HG03439 (cell line): ENCODE results near the gene TECPR2.

ENCODE experiments used
- ATAC-seq: cut with Tn5 transposase; IDR thresholded peaks from one replicate; pipeline ENCODE4 v1.9.1; 2021; ENCODE audit warnings: mild to moderate bottlenecking, moderate library complexity; ENCODE audit not compliant: unreplicated experiment

TECPR2 gene

GRCh38 chr14:102493096-102493495, 130.4 kb downstream of the TECPR2 start:
- ATAC-seq = no peak

DNA sequence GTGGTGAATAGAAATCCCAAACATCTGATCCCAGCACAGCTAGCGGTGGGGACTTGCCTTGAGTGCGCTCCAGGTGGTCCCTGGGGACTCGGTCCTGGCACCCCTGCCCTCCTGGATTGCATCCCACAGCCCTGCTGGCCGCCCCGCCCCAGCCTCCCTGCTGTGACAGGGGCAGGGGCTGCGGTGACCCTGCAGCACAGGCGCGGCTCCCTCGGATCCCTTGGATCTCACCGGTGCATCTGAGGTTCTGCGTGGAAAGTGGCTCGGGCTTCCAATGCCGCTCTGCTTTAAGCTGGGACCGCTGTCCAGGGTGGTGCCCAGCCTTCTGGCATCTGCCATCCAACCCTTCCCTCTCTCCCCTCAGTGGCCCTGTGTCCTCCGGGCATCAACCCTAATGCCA, 130.8 kb downstream of the TECPR2 start:
- ATAC-seq = no peak

GRCh38 chr14:102495491-102496330, 133.0 kb downstream of the TECPR2 start:
- no peak for ATAC-seq

- no peak for ATAC-seq
These were observed 133.6 kb downstream of the TECPR2 start for GRCh38 chr14:102496331-102496691.

- no peak for ATAC-seq
These were observed 134.4 kb downstream of the TECPR2 start for GRCh38 chr14:102496958-102497744.

DNA sequence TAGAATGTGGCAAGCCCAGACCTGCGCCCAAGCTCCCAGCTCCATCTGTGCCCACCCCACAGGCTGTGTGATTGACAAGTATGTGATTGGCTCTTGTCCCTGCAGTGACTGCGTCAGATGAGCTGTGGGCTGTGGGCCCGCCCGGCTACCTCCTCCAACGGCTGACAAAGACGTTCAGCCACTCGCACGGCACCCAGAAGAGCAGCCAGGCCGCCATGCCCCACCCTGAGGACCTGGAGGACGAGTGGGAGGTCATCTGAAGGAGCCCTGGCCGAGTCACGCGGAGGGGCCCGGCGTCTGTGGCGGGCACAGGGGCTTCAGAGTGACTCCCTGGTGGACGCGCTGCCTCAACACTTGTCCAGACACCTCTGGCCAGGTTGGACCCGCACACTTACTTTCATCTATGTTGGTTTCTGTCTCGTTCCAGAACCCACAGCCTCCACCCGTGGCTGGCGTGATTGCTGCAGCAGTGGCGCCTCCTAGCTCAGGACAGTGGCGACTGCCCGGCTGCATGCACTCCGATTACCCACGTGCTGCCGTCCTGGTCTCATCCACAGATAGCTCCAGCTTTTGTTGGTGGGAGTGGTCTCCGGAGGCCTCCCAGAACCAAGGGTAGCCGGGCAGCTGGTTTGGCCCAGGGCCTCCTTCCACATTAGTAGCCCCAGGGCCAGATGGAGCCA, 135.4 kb downstream of the TECPR2 start:
- ATAC-seq = no peak

DNA sequence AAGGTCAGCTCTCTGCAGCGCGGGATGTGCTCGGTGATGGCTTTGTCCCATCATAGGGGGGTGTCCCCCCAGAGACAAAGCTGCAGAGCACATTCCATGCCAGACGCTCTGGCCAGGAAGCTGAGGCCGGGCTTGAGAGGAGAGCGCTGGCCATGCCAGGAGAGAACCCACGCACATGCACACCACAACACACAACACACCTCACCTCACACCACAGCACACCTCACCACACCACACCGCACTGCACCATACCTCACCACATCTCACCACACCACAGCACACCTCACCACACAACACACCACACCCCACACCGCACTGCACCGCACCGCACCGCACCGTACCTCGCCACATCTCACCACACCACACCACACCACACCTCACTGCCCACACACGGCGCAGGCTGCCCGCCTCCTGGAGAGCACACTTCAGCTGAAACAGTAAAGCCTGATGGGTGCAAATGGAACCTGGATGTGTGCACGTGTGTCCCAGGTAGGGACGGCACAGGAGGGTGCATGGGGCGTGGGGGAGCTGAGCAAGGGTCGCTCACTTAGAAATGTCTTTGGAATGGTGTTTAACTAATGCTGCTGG, 136.0 kb downstream of the TECPR2 start:
- no peak for ATAC-seq

- no peak for ATAC-seq
These were observed 136.8 kb downstream of the TECPR2 start for GRCh38 chr14:102499401-102500157.

DNA sequence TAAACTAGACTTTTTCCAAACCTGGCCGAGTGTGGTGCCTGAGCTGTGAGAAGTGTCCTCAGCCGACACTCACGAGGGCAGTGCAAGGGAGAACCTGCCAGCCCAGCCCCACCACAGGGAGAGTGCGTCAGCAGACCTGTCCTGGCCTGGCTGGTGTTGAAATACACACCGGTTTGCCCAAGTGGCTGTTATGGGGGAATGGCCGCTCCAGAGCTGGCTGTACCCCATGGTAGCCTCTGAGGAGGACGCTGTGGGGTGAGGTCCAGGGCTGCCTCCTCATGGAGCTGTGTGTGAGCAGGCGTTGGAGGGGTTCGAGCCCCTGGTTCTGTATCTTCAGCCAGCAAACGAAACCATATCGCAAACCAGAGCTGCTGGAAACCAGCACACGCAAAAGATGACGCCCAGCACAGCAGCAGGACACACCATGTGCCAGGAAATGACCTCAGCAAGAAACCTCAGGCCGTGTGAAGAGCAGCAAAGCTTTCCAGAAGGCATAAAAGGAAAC, 137.5 kb downstream of the TECPR2 start:
- ATAC-seq = no peak

- no peak for ATAC-seq
These were observed 138.0 kb downstream of the TECPR2 start for GRCh38 chr14:102500713-102501112.

- ATAC-seq = no peak
These were observed 139.1 kb downstream of the TECPR2 start for GRCh38 chr14:102501751-102502315.

GRCh38 chr14:102502571-102502970, 139.8 kb downstream of the TECPR2 start:
- ATAC-seq = no peak

DNA sequence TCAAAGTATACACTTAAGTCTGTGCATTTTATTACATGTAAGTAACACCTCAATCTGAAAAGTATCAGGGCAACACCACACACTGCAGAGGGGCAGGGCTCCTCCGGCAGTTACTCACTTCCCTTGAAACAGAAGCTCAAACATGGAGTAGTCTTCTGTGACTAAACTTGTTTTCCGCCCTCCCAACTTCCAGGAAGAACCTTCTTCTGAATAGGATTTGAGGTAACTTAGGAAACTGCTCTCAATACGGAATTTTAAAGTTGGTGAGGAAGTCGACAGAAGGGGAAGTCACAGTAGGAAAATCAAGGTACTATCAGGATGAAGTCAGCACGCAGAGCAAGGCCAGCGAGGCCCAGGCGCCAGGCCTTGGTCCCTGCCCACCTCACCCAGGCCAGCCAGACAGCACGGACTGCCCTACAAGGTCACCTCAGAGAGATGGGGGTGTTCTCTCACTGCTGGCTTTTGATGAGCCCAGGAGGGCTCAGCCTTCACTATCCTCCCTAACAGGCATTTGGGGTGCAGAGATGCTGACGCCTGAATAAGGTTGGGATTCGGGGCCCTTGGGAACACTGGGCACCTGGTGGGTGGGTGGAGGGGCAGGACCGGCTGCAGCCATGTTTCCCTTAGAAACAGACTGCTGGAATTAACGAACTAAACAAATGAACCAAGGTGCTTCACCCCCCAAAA, 141.0 kb downstream of the TECPR2 start:
- no peak for ATAC-seq

- ATAC-seq = no peak
These were observed 141.7 kb downstream of the TECPR2 start for GRCh38 chr14:102504328-102504999.

- ATAC-seq = no peak
These were observed 142.4 kb downstream of the TECPR2 start for GRCh38 chr14:102505000-102505619.

- no peak for ATAC-seq
These were observed 143.3 kb downstream of the TECPR2 start for GRCh38 chr14:102505775-102506625.

DNA sequence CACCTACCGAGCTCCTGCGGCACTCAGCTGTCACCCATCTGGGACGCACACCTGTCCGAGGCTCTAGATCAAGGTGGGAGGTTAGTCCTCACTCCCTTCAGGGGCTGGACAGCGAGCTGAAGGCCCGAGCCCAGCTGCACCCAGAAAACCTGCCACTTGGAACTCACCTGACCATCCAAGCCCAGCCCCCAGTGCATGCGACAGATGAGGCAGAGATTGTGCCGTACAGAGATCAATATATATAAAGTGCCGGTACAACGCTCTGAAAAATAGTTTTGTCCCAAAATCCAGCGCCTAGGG, 143.8 kb downstream of the TECPR2 start:
- no peak for ATAC-seq
